NCI-H146 (cell line): Measurements from ENCODE around the gene NOL4L.

Source experiments
- DNase-seq: peaks from one replicate; lab custom pipeline; 2025; lab: John Stamatoyannopoulos, UW

NOL4L gene

GRCh38 chr20:32613192-32614053, 28.3 kb upstream of the NOL4L start:
- no peak for DNase-seq

- no peak for DNase-seq
Measured at GRCh38 chr20:32612351-32613191, 27.4 kb upstream of the NOL4L start.

- DNase-seq = no peak
Measured at GRCh38 chr20:32611868-32612267, 26.7 kb upstream of the NOL4L start.

GRCh38 chr20:32611286-32611685, 26.2 kb upstream of the NOL4L start:
- DNase-seq = no peak

GRCh38 chr20:32610472-32611218, 25.5 kb upstream of the NOL4L start:
- DNase-seq = no peak

GRCh38 chr20:32609993-32610392, 24.9 kb upstream of the NOL4L start:
- DNase-seq = no peak

- DNase-seq = no peak
Measured at GRCh38 chr20:32609111-32609773, 24.1 kb upstream of the NOL4L start.

GRCh38 chr20:32608664-32609015, 23.5 kb upstream of the NOL4L start:
- no peak for DNase-seq

- DNase-seq = no peak
Measured at GRCh38 chr20:32607727-32608663, 22.9 kb upstream of the NOL4L start.

GRCh38 chr20:32607324-32607723, 22.2 kb upstream of the NOL4L start:
- no peak for DNase-seq

- DNase-seq = no peak
Measured at GRCh38 chr20:32606790-32607189, 21.7 kb upstream of the NOL4L start.

GRCh38 chr20:32606107-32606506, 21.0 kb upstream of the NOL4L start:
- no peak for DNase-seq

GRCh38 chr20:32605167-32605656, 20.1 kb upstream of the NOL4L start:
- DNase-seq = no peak

- DNase-seq = no peak
Measured at GRCh38 chr20:32603046-32603726, 18.1 kb upstream of the NOL4L start.

GRCh38 chr20:32602273-32602672, 17.1 kb upstream of the NOL4L start:
- DNase-seq = no peak

- no peak for DNase-seq
Measured at GRCh38 chr20:32600681-32601237, 15.6 kb upstream of the NOL4L start.

GRCh38 chr20:32599783-32600340, 14.7 kb upstream of the NOL4L start:
- no peak for DNase-seq

- no peak for DNase-seq
Measured at GRCh38 chr20:32598606-32599005, 13.5 kb upstream of the NOL4L start.

- no peak for DNase-seq
Measured at GRCh38 chr20:32597714-32598113, 12.6 kb upstream of the NOL4L start.
